Stimulated activated CD4-positive, alpha-beta T cell treated with anti-CD3 and anti-CD28 coated beads, Interleukin-2, amount 100 ng/mL, for 24 hours (primary cell): ENCODE measurements around the gene PDLIM7.

ENCODE experiments used
- DNase-seq, 2 donors: peaks; one replicate each; pipeline ENCODE4 v3.0.0-alpha.2; 2020

Gene PDLIM7

GRCh38 chr5:177523711-177524538 is 26.5 kb upstream of the PDLIM7 start:
- no peak for DNase-seq

- DNase-seq = no peak
Measured at GRCh38 chr5:177520916-177521513, 23.6 kb upstream of the PDLIM7 start.

- no peak for DNase-seq
Measured at GRCh38 chr5:177520271-177520670, 22.9 kb upstream of the PDLIM7 start.

GRCh38 chr5:177519463-177520235 is 22.2 kb upstream of the PDLIM7 start:
- no peak for DNase-seq

- DNase-seq = peak; percentile 96
Measured at GRCh38 chr5:177516601-177517568, 19.5 kb upstream of the PDLIM7 start, which contains the start of gene DDX41. TSS of gene DDX41 (minus strand) at chr5:177516961. CDS start at chr5:177516945, 16 bp downstream.

- DNase-seq = no peak
Measured at GRCh38 chr5:177515580-177515979, 18.2 kb upstream of the PDLIM7 start.

DNA sequence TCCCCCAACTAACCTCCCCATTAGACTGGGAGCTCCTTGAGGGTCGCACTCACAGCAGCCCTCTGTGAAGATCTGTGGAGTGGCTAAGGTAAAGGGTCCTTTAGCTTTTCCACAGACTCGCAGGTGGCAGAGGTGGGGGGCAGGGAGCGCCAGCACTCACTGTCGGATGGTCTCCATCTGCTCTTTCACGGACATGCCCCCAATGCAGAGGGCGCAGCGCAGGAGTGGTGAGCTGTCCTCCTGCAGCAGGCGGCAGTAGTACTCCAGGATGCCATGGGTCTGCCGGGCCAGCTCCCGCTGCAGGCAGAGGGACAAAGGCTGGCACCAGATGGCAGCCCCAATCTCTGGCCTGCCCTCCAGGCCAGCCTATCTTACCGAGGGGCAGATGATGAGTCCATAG is 17.1 kb upstream of the PDLIM7 start:
- no peak for DNase-seq

GRCh38 chr5:177513500-177513899 is 16.1 kb upstream of the PDLIM7 start:
- DNase-seq = no peak

GRCh38 chr5:177512736-177513380 is 15.5 kb upstream of the PDLIM7 start:
- no peak for DNase-seq

DNA sequence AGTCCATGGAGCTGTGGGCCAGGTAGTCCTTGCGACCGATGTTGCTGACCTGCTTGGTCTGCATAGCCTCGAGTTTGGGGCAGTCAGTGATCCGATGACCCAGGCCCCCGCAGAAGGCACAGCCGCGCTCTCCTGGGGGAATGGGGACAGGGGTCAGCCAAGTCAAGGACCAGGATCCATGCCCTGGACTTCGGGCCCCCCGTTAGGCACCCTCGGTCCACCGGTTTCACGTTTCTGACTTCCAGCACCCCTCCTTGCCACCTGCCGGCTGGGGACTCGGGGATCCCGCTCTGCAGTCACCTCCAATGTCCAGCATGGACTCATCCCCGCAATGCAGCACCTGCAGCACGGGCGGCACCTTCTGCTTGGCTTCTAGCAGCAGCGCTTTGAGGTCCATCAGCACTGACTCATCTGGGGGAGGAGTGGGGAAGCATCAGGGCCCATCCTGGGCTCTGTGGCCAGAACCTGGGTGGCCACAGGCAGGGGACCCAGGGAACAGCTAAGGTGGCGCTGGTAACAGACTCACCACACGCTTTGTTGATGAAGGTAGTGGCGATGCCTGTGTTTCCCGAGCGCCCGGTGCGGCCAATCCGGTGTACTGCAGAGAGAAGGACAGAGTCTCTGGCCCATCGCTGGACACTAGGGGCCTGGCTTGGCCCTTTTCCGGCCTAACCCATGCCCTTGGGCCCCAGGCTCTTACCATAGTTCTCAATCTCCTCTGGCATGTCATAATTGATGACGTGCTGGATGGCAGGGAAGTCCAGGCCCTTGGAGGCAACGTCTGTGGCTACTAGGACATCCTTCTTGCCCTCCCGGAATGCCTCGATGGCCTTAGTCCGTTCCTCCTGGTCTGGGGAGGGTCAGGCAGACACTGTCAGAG is 14.6 kb upstream of the PDLIM7 start:
- no peak for DNase-seq

- no peak for DNase-seq
Measured at GRCh38 chr5:177511181-177511580, 13.8 kb upstream of the PDLIM7 start.

- DNase-seq = no peak
Measured at GRCh38 chr5:177510567-177511053, 13.2 kb upstream of the PDLIM7 start.

DNA sequence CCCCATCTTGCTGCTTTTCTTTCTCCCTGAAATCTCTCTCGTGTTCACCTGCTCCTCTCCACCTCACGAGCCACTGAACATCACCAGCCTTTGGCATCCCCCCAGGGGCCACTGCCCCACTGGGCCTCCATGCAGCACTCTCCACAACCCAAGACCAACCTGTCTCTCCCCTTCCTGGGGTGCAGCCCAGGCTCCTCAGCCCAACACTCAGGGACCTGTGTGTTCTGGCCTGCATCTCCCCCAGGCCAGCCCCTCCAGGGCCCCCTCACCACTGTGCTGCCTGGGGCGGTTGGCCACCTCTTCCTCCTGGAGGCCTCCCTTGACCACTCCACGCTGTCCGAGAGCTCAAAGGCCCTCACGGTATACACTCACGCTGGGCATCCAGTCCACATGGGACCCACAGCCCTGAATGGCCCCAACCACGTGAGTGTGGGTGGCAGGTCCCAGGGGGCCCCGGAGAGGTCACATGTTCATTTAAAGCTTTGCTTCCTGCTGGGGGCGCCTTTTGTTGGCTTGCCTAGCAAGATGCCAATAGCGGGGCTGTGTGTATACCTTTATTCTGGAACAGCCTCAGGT is 12.7 kb upstream of the PDLIM7 start:
- no peak for DNase-seq

GRCh38 chr5:177509381-177509951 is 12.1 kb upstream of the PDLIM7 start, which contains the start of gene DOK3:
TSS of gene DOK3 (minus strand) at chr5:177509826. CDS start at chr5:177509540, 286 bp downstream.
- peak in 1 of 2 donors; percentile 27 for DNase-seq

DNA sequence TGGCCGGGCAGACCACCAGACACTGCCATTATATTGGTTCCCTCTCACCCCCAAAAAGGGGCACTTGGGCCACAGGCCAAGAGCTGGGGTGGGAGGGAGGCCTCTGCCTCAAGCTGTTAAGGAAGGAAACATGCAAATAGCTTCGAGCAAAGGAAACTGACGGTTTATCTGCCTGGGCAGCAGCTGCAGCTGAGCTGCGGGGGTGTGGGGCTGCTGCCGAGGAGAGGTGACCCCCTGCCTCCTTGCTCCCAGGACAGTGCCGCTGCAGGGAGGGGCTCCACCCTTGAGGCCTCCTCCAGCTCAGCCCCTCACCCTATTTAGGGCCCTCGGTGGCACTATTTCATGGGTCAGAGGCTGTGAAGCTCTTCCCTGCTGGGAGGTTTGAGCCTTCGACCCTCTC is 11.4 kb upstream of the PDLIM7 start:
- no peak for DNase-seq

DNA sequence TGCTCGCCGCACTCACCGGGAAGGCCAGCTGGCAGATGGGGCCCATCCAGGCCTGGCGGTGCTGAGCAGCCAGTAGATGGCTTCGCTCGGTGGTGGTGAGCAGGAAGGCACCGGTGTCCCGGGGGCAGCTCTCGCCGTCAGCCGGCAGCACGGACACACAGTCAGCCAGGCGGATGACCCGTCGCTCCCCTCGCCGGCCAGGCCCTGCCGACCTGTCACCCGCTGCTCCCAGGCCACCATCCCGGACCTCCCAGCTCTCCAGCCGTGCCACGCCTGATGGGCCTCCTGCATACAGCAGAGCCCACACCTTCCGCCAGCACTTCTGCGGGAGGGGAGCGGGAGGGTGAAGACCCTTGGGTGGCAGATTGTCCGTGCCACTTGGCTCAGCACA is 10.8 kb upstream of the PDLIM7 start:
- no peak for DNase-seq

- DNase-seq = no peak
Measured at GRCh38 chr5:177507596-177508220, 10.3 kb upstream of the PDLIM7 start.

DNA sequence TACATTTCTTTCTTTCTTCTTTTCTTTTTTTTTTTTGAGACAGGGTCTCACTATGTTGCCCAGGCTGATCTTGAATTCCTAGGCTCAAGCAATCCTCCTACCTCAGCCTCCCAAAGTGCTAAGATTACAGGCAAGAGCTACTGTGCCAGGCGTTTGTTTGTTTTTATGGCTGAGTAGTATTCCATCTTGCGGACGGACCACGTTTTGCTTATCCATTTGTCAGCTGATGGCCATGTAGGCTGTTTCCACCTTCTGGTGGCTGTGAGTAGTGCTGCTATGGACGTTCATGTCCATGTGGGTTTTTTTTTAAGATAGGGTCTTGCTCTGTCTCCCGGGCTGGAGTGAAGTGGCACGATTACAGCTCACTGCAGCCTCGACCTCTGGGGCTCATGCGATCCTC is 9.8 kb upstream of the PDLIM7 start:
- DNase-seq = no peak

DNA sequence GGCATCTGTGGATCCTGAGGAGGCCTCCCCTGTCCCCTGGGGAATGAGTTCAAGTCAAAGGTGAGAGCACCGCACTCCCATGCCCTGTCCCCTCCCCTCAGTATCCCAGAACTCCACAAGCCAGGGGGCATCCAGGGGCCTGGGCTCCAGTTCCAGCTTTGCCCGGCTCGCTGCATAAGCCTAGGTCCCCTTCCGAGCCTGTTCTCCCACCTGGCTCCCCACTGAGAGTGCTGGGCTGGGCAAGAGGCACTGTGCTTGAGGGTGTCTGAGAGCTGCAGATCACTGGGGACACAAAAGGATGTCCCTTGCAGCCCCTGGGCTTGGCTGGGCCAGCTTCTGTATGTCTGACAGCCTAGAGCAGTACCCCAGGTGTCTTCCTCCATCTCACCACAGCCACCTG is 7.7 kb upstream of the PDLIM7 start:
- DNase-seq = no peak
